PC-9 (cell line): ENCODE measurements around the gene NR2C1. TPM values are rescaled to one million over a fixed set of nuclear protein-coding genes. Genes with fewer than 3 reads are reported as not detected.

Source experiments
- Bru-seq: library from RNA; stranded (reverse); fragments of 400-500 nt; gene quantifications from one replicate; lab custom pipeline; 2021; lab: Mats Ljungman, UMichigan
- BruChase-seq, 2 experiments: library from RNA; stranded (reverse); fragments of 400-500 nt; gene quantifications; one replicate each; lab custom pipeline; 2021; lab: Mats Ljungman, UMichigan
- BruUV-seq: library from RNA; stranded (reverse); fragments of 400-500 nt; replicated peaks from 2 replicates; lab custom pipeline; 2021; lab: Mats Ljungman, UMichigan
- CTCF ChIA-PET: fragments of 300-600 bp; sonication (Branson Sonifier 250); formaldehyde crosslinking; loops from one replicate; lab custom pipeline; 2022; ENCODE audit warnings: antibody characterized with exemption; lab: Charles Lee
- POLR2A ChIA-PET: fragments of 300-600 bp; sonication (Branson Sonifier 250); formaldehyde crosslinking; loops from one replicate; lab custom pipeline; 2022; ENCODE audit warnings: antibody characterized with exemption; ENCODE audit not compliant: unreplicated experiment; lab: Charles Lee
- DNase-seq, 2 experiments: peaks; one replicate each; pipeline versions ENCODE4 v3.0.0 to v3.0.0-alpha.2; 2015 to 2022; ENCODE audit warnings: mixed read lengths in 1 of 2
- H2AFZ ChIP-seq: fragments of 200-600 bp; sonication (generic); 2 replicates; pipeline ENCODE4 v1.8.1; 2017; ENCODE audit warnings: antibody characterized with exemption
- H3F3A ChIP-seq: fragments of 200-600 bp; sonication (generic); 2 replicates; pipeline ENCODE4 v1.8.1; 2017; ENCODE audit warnings: antibody characterized with exemption, mild to moderate bottlenecking, low read depth; ENCODE audit not compliant: insufficient read depth
- H3K27ac ChIP-seq: fragments of 200-600 bp; sonication (generic); 2 replicates; pipeline ENCODE4 v1.6.1; 2016; ENCODE audit warnings: mixed run types
- H3K27me3 ChIP-seq: fragments of 200-600 bp; sonication (generic); 2 replicates; pipeline ENCODE4 v1.6.1; 2016; ENCODE audit warnings: low read depth, mixed run types; ENCODE audit not compliant: insufficient read depth
- H3K36me3 ChIP-seq: fragments of 200-600 bp; sonication (generic); 2 replicates; pipeline ENCODE4 v1.6.1; 2016; ENCODE audit warnings: low read depth, mixed run types
- H3K4me1 ChIP-seq: fragments of 200-600 bp; sonication (generic); replicated peaks from 2 replicates; pipeline ENCODE4 v1.6.1; 2016; ENCODE audit warnings: mixed run types; ENCODE audit not compliant: insufficient read depth
- H3K4me2 ChIP-seq: fragments of 200-600 bp; sonication (generic); 2 replicates; pipeline ENCODE4 v1.6.1; 2017; ENCODE audit warnings: mixed run types
- H3K4me3 ChIP-seq: fragments of 200-600 bp; sonication (generic); 2 replicates; pipeline ENCODE4 v1.6.1; 2016; ENCODE audit warnings: mixed run types
- H3K79me2 ChIP-seq: fragments of 200-600 bp; sonication (generic); 2 replicates; pipeline ENCODE4 v1.6.1; 2017; ENCODE audit warnings: low read depth, mixed run types
- H3K9me2 ChIP-seq: fragments of 200-600 bp; sonication (generic); 2 replicates; pipeline ENCODE4 v1.8.1; 2017; ENCODE audit warnings: mild to moderate bottlenecking; ENCODE audit not compliant: insufficient read depth
- H3K9me3 ChIP-seq: fragments of 200-600 bp; sonication (generic); 2 replicates; pipeline ENCODE4 v1.8.1; 2016; ENCODE audit warnings: low read depth; ENCODE audit not compliant: insufficient read depth
- H4K20me1 ChIP-seq: fragments of 200-600 bp; sonication (generic); 2 replicates; pipeline ENCODE4 v1.8.1; 2017; ENCODE audit not compliant: insufficient read depth
- CTCF ChIP-seq: fragments of 200-600 bp; sonication (generic); conservative IDR thresholded peaks from 2 replicates; pipeline ENCODE4 v1.6.1; 2017; ENCODE audit warnings: mixed run types, antibody characterized with exemption, mild to moderate bottlenecking, moderate library complexity
- EZH2 ChIP-seq: fragments of 200-600 bp; sonication (generic); IDR thresholded peaks from 2 replicates; pipeline ENCODE4 v1.8.0; 2017; ENCODE audit warnings: antibody characterized with exemption, low read depth
- intact Hi-C: fragments of 100-400 bp; cut with micrococcal nuclease; formaldehyde crosslinking; loops from one replicate; pipeline ENCODE4 v1.10.0; 2022; ENCODE audit not compliant: unreplicated experiment
- long read RNA-seq: library from polyadenylated mRNA; stranded (forward); transcript quantifications from one replicate; pipeline ENCODE4 v2.0.0, GENCODE V29; 2022
- total RNA-seq: library from RNA; stranded (reverse); gene quantifications from 2 replicates; pipeline ENCODE4 v1.2.3, GENCODE V29; 2021

Gene NR2C1
- total RNA-seq (24.2 and 26.4 TPM in 2 replicates), Bru-seq, nascent RNA (percentile 75 among the genes with signal in this experiment), BruChase-seq, experiment 1, labeled RNA remaining after a 2-hour chase (percentile 82 among the genes with signal in this experiment), BruChase-seq, experiment 2, labeled RNA remaining after a 6-hour chase (percentile 71 among the genes with signal in this experiment)
- long read RNA-seq, full-length matches to known transcripts, result 2 of 15 reads
- long read RNA-seq, partial matches to known transcripts, result 0 of 15 reads
- long read RNA-seq, other reads (novel, unspliced or antisense), result 13 of 15 reads

GRCh38 chr12:95072900-95073697, at the start of gene NR2C1:
Gene NR2C1, minus strand, starts transcription at chr12:95073618. Its CDS starts 6,234 bp downstream, at chr12:95067384.
- Histone ChIP-seq H3K4me3 (peak within 1 kb of the TSS; percentile 80), H3K4me1 (peaks cover 6% of the 10 kb centered on the region), H3K79me2 (peaks cover 52% of the 10 kb centered on the region), H4K20me1 (peaks cover 6% of the 10 kb centered on the region; the same call in 1 of the 2 replicates), H3K36me3 (no peaks in the 10 kb centered on the region), H2AFZ (peak within 1 kb of the TSS; percentile 100), H3K9me3 (no peaks in the 10 kb centered on the region), H3F3A (peaks cover 10% of the 10 kb centered on the region; the same call in 1 of the 2 replicates), H3K4me2 (peak within 1 kb of the TSS; percentile 95), H3K9me2 (no peaks in the 10 kb centered on the region; the same call in 1 of the 2 replicates), H3K27me3 (no peaks in the 10 kb centered on the region), H3K27ac (peak within 1 kb of the TSS; percentile 68)
- BruUV-seq, result TSS peak; percentile 29
- CTCF ChIA-PET, result interaction anchor here (0.6 to 1.3 kb wide), 7 partner anchors 25 to 1041 kb away, joined by 3 to 27 read pairs (median 3); no protein-coding TSS in a partner anchor
- peak; percentile 80 to 87 for DNase-seq
- POLR2A ChIA-PET, result interaction anchor here (0.5 to 0.7 kb wide), 6 partner anchors 13 to 1516 kb away, joined by 3 to 21 read pairs (median 6); no protein-coding TSS in a partner anchor
- TF ChIP-seq CTCF (no peak), EZH2 (no peak)
- intact Hi-C loops, result loop anchor here (2.0 to 10.0 kb wide), 4 partner anchors 26 to 462 kb away; partner anchors contain the start of gene METAP2

- H3K4me3 ChIP-seq, result no peak overlapping the region
- no peaks in the 10 kb centered on the region for H3K9me3 ChIP-seq
- H3F3A ChIP-seq, result peaks cover 31% of the 10 kb centered on the region
- CTCF ChIA-PET, result no interaction called here
- H3K36me3 ChIP-seq, result peaks cover 2% of the 10 kb centered on the region; the same call in 1 of the 2 replicates
- BruUV-seq, result no TSS peak
- H2AFZ ChIP-seq, result no peak overlapping the region
- TF ChIP-seq CTCF (no peak), EZH2 (no peak)
- peak overlapping the region; percentile 18; the same call in 1 of the 2 replicates for H3K4me2 ChIP-seq
- no peak for DNase-seq
- no peaks in the 10 kb centered on the region for H4K20me1 ChIP-seq
- POLR2A ChIA-PET, result no interaction called here
- peaks cover 16% of the 10 kb centered on the region for H3K79me2 ChIP-seq
- H3K4me1 ChIP-seq, result peaks cover 43% of the 10 kb centered on the region
- H3K27ac ChIP-seq, result peak overlapping the region; percentile 92
- H3K9me2 ChIP-seq, result no peaks in the 10 kb centered on the region
- intact Hi-C loops, result loop anchor here (5.0 kb wide), 4 partner anchors 46 to 214 kb away; partner anchors contain the start of gene NR2C1
- no peaks in the 10 kb centered on the region for H3K27me3 ChIP-seq
These were observed 45.4 kb upstream of the NR2C1 start for GRCh38 chr12:95118788-95119179.
